Caki2 (cell line): ENCODE measurements around the gene LSP1. TPM values are rescaled to one million over a fixed set of nuclear protein-coding genes. Genes with fewer than 3 reads are reported as not detected.
"Not testable (repeated sequence)": the region's sequence is repeated elsewhere in the genome, so short reads cannot be mapped to it uniquely, and the experiment has no call there.

Source experiments
- DNase-seq: peaks from one replicate; pipeline ENCODE4 v3.0.0-alpha.2; 2015; ENCODE audit warnings: low read depth
- in situ Hi-C: cut with HindIII; loops from 2 replicates; pipeline ENCODE4 v1.10.0; 2016; ENCODE audit warnings: low sequenced_read_pairs, low pct_unique_long_range_greater_than_20kb, mixed read lengths
- total RNA-seq: library from RNA; depleted of rRNA; stranded (reverse); fragments of >200 nt; shearing (Covaris generic); gene quantifications from 2 replicates; pipeline ENCODE4 v1.2.3, GENCODE V29; 2014; ENCODE audit warnings: low replicate concordance; rRNA removed

LSP1 gene
- total RNA-seq, 1 experiment from 2014 or later, result not detected

DNA sequence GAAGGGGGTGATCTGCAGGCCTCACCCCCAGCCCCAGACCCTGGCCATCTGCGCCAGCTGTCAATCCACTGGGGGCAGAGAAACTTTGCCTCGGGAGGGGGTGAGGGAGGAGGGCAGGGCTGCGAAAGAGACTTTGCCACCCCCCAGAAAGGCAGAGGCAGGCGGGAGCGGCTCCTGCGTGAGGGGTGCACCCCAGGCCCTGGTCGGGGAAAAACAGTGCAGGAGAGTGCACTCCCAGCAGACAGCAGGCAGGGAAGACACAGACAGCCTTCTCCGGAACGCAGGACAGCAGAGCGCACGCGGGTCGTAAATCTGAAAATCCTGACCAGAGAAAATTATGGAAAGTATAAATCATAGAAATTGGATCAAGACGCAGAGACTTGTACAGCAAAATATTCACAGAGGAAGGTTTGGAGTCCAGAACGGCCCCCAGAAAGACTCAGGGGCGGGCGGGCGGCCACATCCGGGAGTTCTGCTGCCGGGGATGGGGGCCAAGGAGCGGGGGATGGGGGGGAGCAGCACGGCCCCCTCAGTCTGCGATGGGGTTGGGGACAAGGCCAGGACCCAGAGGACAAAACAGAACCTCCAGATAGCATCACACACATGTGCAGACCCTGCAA, 86.2 kb downstream of the LSP1 start:
- in situ Hi-C loops, result no loop called here
- no peak for DNase-seq

DNA sequence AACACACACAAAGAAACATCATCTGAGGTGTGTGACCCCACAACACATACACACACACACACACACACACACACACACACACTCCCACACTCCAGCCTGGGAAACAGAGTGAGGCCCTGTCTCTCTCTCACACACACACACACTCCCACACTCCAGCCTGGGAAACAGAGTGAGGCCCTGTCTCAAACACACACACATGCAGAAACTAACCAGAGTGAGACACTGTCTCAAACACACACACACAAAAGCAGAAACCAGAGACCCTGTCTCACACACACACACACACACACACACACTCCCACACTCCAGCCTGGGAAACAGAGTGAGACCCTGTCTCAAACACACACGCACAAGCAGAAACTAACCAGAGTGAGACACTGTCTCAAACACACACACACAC, 86.9 kb downstream of the LSP1 start:
- DNase-seq, in situ Hi-C loops: not testable (repeated sequence)

Other genes starting within 250 kb of the LSP1 start
- gene KRTAP5-3, start 244.6 kb upstream of the LSP1 start, total RNA-seq, result not detected in 2 replicates
- gene KRTAP5-4, start 230.9 kb upstream of the LSP1 start, total RNA-seq, result not detected in 2 replicates
- gene KRTAP5-5, start 223.3 kb upstream of the LSP1 start, total RNA-seq, result not detected in 2 replicates
- gene KRTAP5-6, start 155.9 kb upstream of the LSP1 start, total RNA-seq, result not detected in 2 replicates
- 0.55 and 2.7 TPM in 2 replicates for gene IFITM10, start 102.5 kb upstream of the LSP1 start, total RNA-seq
- 1,431 and 1,654 TPM in 2 replicates for gene CTSD, start 89.2 kb upstream of the LSP1 start, total RNA-seq
- gene SYT8, start 18.1 kb upstream of the LSP1 start, total RNA-seq, result not detected in 2 replicates
- gene TNNI2, start 14.1 kb upstream of the LSP1 start, total RNA-seq, result not detected in 2 replicates
- not detected in 2 replicates for gene PRR33, start 38.8 kb downstream of the LSP1 start, total RNA-seq
- gene TNNT3, start 66.6 kb downstream of the LSP1 start, total RNA-seq, result not detected in 2 replicates
- 156 and 211 TPM in 2 replicates for gene MRPL23, start 94.2 kb downstream of the LSP1 start, total RNA-seq
- gene H19, start 144.8 kb downstream of the LSP1 start, total RNA-seq, result 5.6 and 9.3 TPM in 2 replicates